B cell (primary cell): ENCODE results near the gene PHTF2. TPM values are rescaled to one million over a fixed set of nuclear protein-coding genes. Genes with fewer than 3 reads are reported as not detected.

ENCODE experiments used
- ATAC-seq: fragments of 200-7000 bp; cut with Tn5 transposase; one replicate; pipeline ENCODE4 v1.10.0; 2021; ENCODE audit warnings: low read depth, mild to moderate bottlenecking, moderate number of reproducible peaks, moderate library complexity
- CTCF ChIA-PET: fragments of 350-600 bp; sonication (Branson Sonifier 250); formaldehyde crosslinking; loops from one replicate; lab custom pipeline; 2021; ENCODE audit warnings: antibody characterized with exemption, inconsistent platforms; lab: Charles Lee
- POLR2A ChIA-PET: fragments of 350-600 bp; sonication (Branson Sonifier 250); formaldehyde crosslinking; loops from one replicate; lab custom pipeline; 2021; ENCODE audit warnings: antibody characterized with exemption; lab: Charles Lee
- DNase-seq: peaks from one replicate; pipeline ENCODE4 v3.0.0; 2013
- H2AFZ ChIP-seq: 2 replicates; pipeline ENCODE4 v1.6.1; 2012; ENCODE audit warnings: mild to moderate bottlenecking, low read depth, low read length; ENCODE audit not compliant: insufficient read depth, poor library complexity, severe bottlenecking
- H3K27ac ChIP-seq, 2 donors: 1 replicate in 1 of 2; 2 replicates in 1 of 2; pipeline ENCODE4 v1.5.1; 2012 to 2013; ENCODE audit warnings: low read length in 2 of 2, mild to moderate bottlenecking in 2 of 2, moderate library complexity in 1 of 2
- H3K27me3 ChIP-seq, 4 experiments: fragments of 200-600 bp in 1 of 4; sonication (generic) in 1 of 4; replicated peaks in 1 of 4; 1 replicate in 2 of 4; 2 replicates in 2 of 4; pipeline versions ENCODE4 v1.6.1 to v1.7.0; 2013 to 2016; ENCODE audit warnings: low read length in 3 of 4, mild to moderate bottlenecking in 2 of 4, mixed read lengths in 1 of 4, moderate library complexity in 1 of 4; ENCODE audit not compliant: insufficient read depth in 4 of 4, control insufficient read depth in 3 of 4; ENCODE audit errors: control extremely low read depth in 1 of 4
- H3K36me3 ChIP-seq, 2 experiments: replicated peaks in 1 of 2; 1 replicate in 1 of 2; 2 replicates in 1 of 2; pipeline versions ENCODE4 v1.6.1 to v1.7.1; 2013; ENCODE audit warnings: low read length in 1 of 2; ENCODE audit not compliant: insufficient read depth in 2 of 2, control insufficient read depth in 1 of 2; ENCODE audit errors: control extremely low read depth in 1 of 2, extremely low read depth in 1 of 2
- H3K4me1 ChIP-seq, 2 donors: fragments of 200-600 bp in 1 of 2; sonication (generic) in 1 of 2; 1 replicate in 1 of 2; 2 replicates in 1 of 2; pipeline versions ENCODE4 v1.5.1 to v1.6.1; 2013 to 2017; ENCODE audit warnings: low read length in 2 of 2; ENCODE audit not compliant: control insufficient read depth in 2 of 2, insufficient read depth in 2 of 2
- H3K4me2 ChIP-seq: replicated peaks from 2 replicates; pipeline ENCODE3; 2012; ENCODE audit warnings: mild to moderate bottlenecking, low read depth, low read length; ENCODE audit not compliant: poor library complexity, severe bottlenecking
- H3K4me3 ChIP-seq, 5 experiments: fragments of 200-600 bp in 1 of 5; sonication (generic) in 1 of 5; 1 replicate in 3 of 5; 2 replicates in 2 of 5; pipeline versions ENCODE4 v1.5.1 to v1.7.0; 2011 to 2016; ENCODE audit warnings: low read length in 4 of 5, mild to moderate bottlenecking in 4 of 5, low read depth in 2 of 5, control low read depth in 1 of 5, moderate library complexity in 1 of 5; ENCODE audit not compliant: insufficient read depth in 1 of 5; ENCODE audit errors: control extremely low read depth in 1 of 5, extremely low read depth in 1 of 5
- H3K79me2 ChIP-seq: fragments of 200-600 bp; sonication (generic); one replicate; pipeline ENCODE4 v1.6.0; 2016; ENCODE audit warnings: low read length; ENCODE audit not compliant: control insufficient read depth, insufficient read depth
- H3K9ac ChIP-seq: fragments of 200-600 bp; sonication (generic); 2 replicates; pipeline ENCODE4 v1.6.1; 2017; ENCODE audit warnings: mild to moderate bottlenecking, low read length, moderate library complexity
- H3K9me3 ChIP-seq, 3 donors: one replicate each; pipeline versions ENCODE4 v1.6.1 to v1.7.1; 2013; ENCODE audit warnings: low read length in 2 of 3; ENCODE audit not compliant: control insufficient read depth in 2 of 3, insufficient read depth in 1 of 3; ENCODE audit errors: control extremely low read depth in 1 of 3
- H4K20me1 ChIP-seq: 2 replicates; pipeline ENCODE4 v1.6.0; 2012; ENCODE audit warnings: mild to moderate bottlenecking, low read length; ENCODE audit not compliant: insufficient read depth, control insufficient read depth, poor library complexity, severe bottlenecking
- H3K27ac Mint-ChIP-seq: one replicate; pipeline ENCODE4 v1.8.0; 2021; ENCODE audit warnings: mixed read lengths
- H3K27me3 Mint-ChIP-seq: one replicate; pipeline ENCODE4 v1.8.0; 2021; ENCODE audit warnings: mixed read lengths
- H3K4me1 Mint-ChIP-seq: one replicate; pipeline ENCODE4 v1.8.0; 2021; ENCODE audit warnings: mixed read lengths
- H3K4me3 Mint-ChIP-seq: one replicate; pipeline ENCODE4 v1.8.0; 2021; ENCODE audit warnings: mixed read lengths
- H3K9me3 Mint-ChIP-seq: one replicate; pipeline ENCODE4 v1.8.0; 2022; ENCODE audit warnings: mixed read lengths; ENCODE audit not compliant: insufficient read depth
- CTCF ChIP-seq: fragments of 200-600 bp; IDR thresholded peaks from one replicate; pipeline ENCODE4 v1.8.0; 2022; ENCODE audit warnings: antibody characterized with exemption, mild to moderate bottlenecking
- EZH2 ChIP-seq: IDR thresholded peaks from 2 replicates; pipeline ENCODE4 v1.6.1; 2012; ENCODE audit warnings: borderline replicate concordance, low read depth, mild to moderate bottlenecking, moderate library complexity, low read length; ENCODE audit not compliant: insufficient read depth, poor library complexity, severe bottlenecking
- WGBS: methylation state at CpG from one replicate; pipeline ENCODE4 v1.1.5; 2013; ENCODE audit warnings: missing lambda C conversion rate; ENCODE audit not compliant: insufficient coverage; 5-methylcytosine and 5-hydroxymethylcytosine counted together
- intact Hi-C: fragments of 100-400 bp; cut with micrococcal nuclease; formaldehyde crosslinking; loops from one replicate; pipeline ENCODE4 v1.10.0; 2022
- polyA plus RNA-seq: library from polyadenylated mRNA; depleted of rRNA; stranded (reverse); fragments of >200 nt; gene quantifications from 2 replicates; pipeline ENCODE4 v1.2.3, GENCODE V29; 2012
- total RNA-seq, 2 donors: library from RNA; stranded (reverse); fragments of 120-200 nt in 1 of 2; gene quantifications; 1 replicate in 1 of 2; 2 replicates in 1 of 2; pipeline versions ENCODE4 v1.2.3 to v1.2.4, GENCODE V29; 2013 to 2022

PHTF2 gene
- total and polyA plus RNA-seq, 2 donors (not counting 1 experiment from before 2014, with no cell fraction given), result 35.3 to 44.8 TPM

- no peaks in the 10 kb centered on the region for H3K9me3 ChIP-seq
- intact Hi-C loops, result no loop called here
- POLR2A ChIA-PET, result no interaction called here
- no peak overlapping the region for H3K9ac ChIP-seq
- ATAC-seq, result no peak
- H3K4me3 ChIP-seq, result no peak overlapping the region
- CTCF ChIA-PET, result interaction anchor here (0.6 to 1.1 kb wide), 2 partner anchors 181 to 261 kb away, joined by 4 to 5 read pairs; no protein-coding TSS in a partner anchor
- Mint-ChIP-seq H3K9me3 (no peaks in the 10 kb centered on the region), H3K27ac (no peak overlapping the region), H3K27me3 (no peaks in the 10 kb centered on the region), H3K4me3 (no peak overlapping the region), H3K4me1 (peaks cover 18% of the 10 kb centered on the region)
- TF ChIP-seq CTCF, result no peak
- TF ChIP-seq EZH2, result no peak
- peaks cover 18% of the 10 kb centered on the region for H3K79me2 ChIP-seq
- no peak overlapping the region for H2AFZ ChIP-seq
- DNase-seq, result no peak
- peaks cover 9 to 22% of the 10 kb centered on the region in 2 experiments for H3K36me3 ChIP-seq
- no peaks in the 10 kb centered on the region for H4K20me1 ChIP-seq
- H3K27me3 ChIP-seq, result no peaks in the 10 kb centered on the region
- WGBS, result no CpG with 5 or more reads among the region's 1 CpG
- H3K27ac ChIP-seq, result no peak overlapping the region
- peaks cover 8 to 9% of the 10 kb centered on the region in 2 donors for H3K4me1 ChIP-seq
- H3K4me2 ChIP-seq, result no peak overlapping the region
Measured at GRCh38 chr7:77912293-77912692, 113.7 kb downstream of the PHTF2 start.

DNA sequence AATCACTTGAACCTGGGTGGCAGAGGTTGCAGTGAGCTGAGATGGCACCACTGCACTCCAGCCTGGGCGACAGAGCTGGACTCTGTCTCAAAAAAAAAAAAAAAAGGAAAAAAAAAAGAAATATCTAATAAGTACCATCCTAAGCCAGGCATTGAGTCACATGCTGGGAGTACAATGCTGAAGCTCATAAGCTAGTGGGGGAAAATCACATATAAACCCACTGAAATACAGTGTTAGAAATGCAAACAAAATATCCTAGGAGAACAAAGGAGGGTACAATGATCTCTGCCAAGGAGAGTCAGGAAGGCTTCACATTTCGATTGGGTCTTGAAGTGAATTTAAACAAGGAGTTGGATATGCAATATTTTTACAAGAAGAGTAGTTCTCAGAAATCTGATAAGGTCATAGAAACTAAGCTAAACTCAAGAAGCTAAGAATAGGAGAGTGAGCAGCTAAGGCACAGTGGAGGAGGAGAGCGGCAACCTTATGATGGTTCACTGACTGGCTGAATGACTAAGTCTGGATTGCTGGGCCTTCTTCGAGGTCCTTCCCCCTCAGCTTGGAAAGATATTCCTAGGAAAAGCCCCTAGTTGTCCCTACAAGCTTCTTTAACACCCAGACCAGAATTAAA lies 115.5 kb downstream of the PHTF2 start:
- peaks cover 0 to 7% of the 10 kb centered on the region in 2 donors for H3K4me1 ChIP-seq
- no peak overlapping the region for H3K4me3 ChIP-seq
- H3K27ac ChIP-seq, result no peak overlapping the region
- ATAC-seq, result no peak
- no peaks in the 10 kb centered on the region for H3K27me3 ChIP-seq
- Mint-ChIP-seq H3K27me3 (no peaks in the 10 kb centered on the region), H3K27ac (no peak overlapping the region), H3K9me3 (no peaks in the 10 kb centered on the region), H3K4me1 (peaks cover 18% of the 10 kb centered on the region), H3K4me3 (no peak overlapping the region)
- DNase-seq, result no peak
- H3K4me2 ChIP-seq, result no peak overlapping the region
- H3K9me3 ChIP-seq, result no peaks in the 10 kb centered on the region
- no peak overlapping the region for H3K9ac ChIP-seq
- 91% methylated on average over 2 of the region's 4 CpGs for WGBS
- peaks cover 6 to 29% of the 10 kb centered on the region in 2 experiments for H3K36me3 ChIP-seq
- ChIA-PET POLR2A (no interaction called here), CTCF (interaction anchor here (0.7 to 1.5 kb wide), 4 partner anchors 9 to 155 kb away, joined by 3 to 6 read pairs (median 4); no protein-coding TSS in a partner anchor)
- no peak overlapping the region for H2AFZ ChIP-seq
- peaks cover 32% of the 10 kb centered on the region for H3K79me2 ChIP-seq
- no peak for TF ChIP-seq CTCF
- H4K20me1 ChIP-seq, result no peaks in the 10 kb centered on the region
- intact Hi-C loops, result no loop called here
